HL-60 (cell line): Measurements from ENCODE around the gene PDZD8.
A peak's percentile ranks its signal among the peaks of the same experiment; 100 is the strongest.

Source experiments
- GABPA ChIP-seq: IDR thresholded peaks from 2 replicates; pipeline ENCODE4 v1.6.1; 2012; ENCODE audit warnings: low read depth
- POLR2AphosphoS5 ChIP-seq: IDR thresholded peaks from 2 replicates; pipeline ENCODE4 v1.6.1; 2012; ENCODE audit warnings: low read depth
- SPI1 ChIP-seq: IDR thresholded peaks from 2 replicates; pipeline ENCODE4 v1.6.1; 2012; ENCODE audit warnings: low read depth, mild to moderate bottlenecking, borderline replicate concordance
- TF ChIP-seq, protein P1 (sequence below): IDR thresholded peaks from one replicate; pipeline ENCODE4 v1.5.1; 2011; ENCODE audit warnings: low read length, control low read depth, inconsistent platforms; ENCODE audit not compliant: insufficient read depth

- TF ChIP-seq GABPA (no peak), POLR2AphosphoS5 (no peak), SPI1 (peak; percentile 99)
- TF ChIP-seq, protein P1, sequence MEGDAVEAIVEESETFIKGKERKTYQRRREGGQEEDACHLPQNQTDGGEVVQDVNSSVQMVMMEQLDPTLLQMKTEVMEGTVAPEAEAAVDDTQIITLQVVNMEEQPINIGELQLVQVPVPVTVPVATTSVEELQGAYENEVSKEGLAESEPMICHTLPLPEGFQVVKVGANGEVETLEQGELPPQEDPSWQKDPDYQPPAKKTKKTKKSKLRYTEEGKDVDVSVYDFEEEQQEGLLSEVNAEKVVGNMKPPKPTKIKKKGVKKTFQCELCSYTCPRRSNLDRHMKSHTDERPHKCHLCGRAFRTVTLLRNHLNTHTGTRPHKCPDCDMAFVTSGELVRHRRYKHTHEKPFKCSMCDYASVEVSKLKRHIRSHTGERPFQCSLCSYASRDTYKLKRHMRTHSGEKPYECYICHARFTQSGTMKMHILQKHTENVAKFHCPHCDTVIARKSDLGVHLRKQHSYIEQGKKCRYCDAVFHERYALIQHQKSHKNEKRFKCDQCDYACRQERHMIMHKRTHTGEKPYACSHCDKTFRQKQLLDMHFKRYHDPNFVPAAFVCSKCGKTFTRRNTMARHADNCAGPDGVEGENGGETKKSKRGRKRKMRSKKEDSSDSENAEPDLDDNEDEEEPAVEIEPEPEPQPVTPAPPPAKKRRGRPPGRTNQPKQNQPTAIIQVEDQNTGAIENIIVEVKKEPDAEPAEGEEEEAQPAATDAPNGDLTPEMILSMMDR = no peak
Measured at GRCh38 chr10:117237401-117237991, 137.7 kb downstream of the PDZD8 start.
